Urothelium cell line (cell line): Measurements from ENCODE around the gene CLDN11.

ENCODE experiments used
- DNase-seq: peaks from one replicate; pipeline ENCODE4 v3.0.0; 2011; ENCODE audit warnings: low spot score, mixed read lengths
- FAIRE-seq: peaks from 2 replicates; lab custom pipeline; 2011; peaks lifted over from hg19 to GRCh38; lab: Jason Lieb, UNC

Gene CLDN11

DNA sequence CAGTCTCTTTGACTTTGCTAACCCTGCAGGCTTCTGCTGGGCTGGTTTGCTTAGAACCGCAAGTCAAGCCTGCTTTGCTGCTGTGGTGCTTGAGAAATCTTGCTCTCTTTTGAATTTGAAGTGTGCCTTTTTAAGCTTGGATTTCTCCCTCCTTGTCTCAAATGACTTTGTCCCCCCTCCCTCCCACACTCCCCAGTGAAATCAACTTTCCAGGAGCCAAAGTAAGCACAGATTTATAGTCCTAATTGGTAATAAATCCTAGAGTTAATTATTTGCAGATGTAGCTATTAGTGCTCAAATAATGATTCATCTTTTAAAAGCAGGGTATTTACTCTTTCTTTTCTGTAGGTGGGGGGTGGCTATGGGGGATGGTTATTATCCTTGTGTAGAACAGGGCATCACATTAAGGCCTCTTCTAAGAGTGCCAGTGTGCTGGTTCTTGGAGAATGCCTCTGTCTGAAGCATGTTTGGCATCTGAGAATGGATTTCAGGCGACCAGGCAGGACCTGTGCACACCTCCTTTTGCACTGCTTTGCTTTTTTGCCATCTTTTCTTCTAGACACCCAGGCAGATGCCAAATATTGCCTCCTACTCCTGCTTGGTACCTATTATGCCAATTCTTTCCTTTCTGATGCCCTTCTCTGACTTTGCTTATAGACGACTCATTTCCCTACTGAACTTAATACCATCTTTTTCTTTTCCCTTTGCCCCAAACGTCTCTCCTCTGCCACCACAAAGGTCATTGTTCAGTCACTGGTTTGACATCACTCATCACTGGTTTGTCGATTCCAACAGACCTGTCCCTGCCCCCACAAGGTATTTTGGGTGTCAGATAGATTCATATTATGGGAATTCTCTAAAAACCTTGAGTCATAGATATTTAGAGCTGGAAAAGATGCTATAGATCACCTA, 50.7 kb downstream of the CLDN11 start:
- no peak for FAIRE-seq
- no peak for DNase-seq

DNA sequence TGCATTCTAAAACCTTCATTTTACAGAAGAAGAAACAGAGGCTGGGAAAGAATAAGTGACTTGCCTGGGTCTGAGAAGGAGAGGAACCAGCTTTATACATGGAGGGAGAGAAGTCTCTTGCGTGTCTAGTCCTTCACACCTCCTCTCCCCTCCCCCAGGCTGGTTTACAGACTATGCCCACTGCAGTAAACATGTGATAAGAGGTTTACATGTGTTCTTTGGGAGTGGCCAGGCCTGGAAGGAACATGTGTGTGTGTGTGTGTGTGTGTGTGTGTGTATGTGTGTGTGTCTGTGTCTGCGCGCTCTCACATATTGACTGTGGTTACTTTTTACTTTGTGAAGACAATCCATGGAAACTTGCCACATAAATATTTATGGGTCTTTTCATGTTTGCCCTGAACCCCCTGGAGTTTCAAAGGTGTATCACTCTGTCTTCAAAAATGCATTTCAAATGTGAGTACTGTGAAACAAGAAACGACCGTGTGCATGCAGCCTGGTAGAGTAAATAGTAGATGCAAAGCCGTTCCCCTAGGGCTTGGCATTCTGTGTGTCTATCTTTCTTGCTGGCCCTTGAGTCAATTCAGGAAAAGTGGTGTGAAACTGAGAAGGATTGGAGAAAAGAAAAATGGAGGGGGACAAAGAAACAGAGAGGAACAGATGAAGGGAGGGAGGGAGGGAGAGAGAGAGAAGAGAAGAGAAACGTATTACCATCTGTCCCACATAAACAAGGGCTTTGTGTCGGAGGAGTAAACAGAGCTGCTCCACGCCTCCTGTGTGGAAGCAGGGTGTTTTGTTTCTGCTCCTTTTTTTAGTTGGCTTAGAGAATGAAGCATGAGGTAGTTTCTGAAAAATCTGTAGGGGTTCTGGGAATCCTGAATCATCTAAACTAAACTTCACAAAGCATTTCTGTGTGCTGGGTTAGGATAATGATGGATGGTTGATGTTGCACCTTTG, 51.7 kb downstream of the CLDN11 start:
- DNase-seq: no peak

GRCh38 chr3:170471149-170471548, 52.5 kb downstream of the CLDN11 start:
- FAIRE-seq (no peak), DNase-seq (no peak)

More for the DNA sequence above, 51.7 kb downstream of the CLDN11 start:
- no peak for FAIRE-seq

- FAIRE-seq: no peak
- DNase-seq: no peak
Observed at GRCh38 chr3:170473358-170473757, 54.7 kb downstream of the CLDN11 start.

DNA sequence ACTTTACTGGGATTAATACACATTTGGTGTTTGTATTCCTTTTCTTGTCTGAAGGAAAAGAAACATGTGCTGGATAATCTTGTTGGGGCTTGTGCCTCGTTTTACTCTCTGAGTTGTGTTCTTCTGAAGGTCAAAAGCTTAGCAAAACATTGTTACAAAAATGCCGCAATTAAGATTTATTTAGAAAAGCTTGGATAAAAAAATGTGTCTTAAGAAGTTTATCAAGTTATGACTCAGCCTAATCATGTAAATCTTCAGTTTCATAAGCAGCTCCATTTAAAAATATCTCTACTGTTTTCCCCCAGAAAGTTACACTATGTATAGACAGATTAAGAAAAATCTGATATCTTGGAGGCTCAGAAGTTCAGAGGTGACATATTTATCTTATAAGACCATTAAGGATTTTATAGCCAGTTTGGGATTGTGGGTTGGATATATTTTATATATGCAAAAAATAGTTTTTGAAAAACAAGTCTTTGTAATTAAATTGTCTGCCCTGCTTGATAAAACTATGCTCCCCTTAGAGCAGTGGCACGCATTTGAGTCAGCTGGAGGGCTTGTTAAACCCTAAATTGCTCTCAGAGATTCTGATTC, 56.5 kb downstream of the CLDN11 start:
- FAIRE-seq (no peak), DNase-seq (no peak)

- DNase-seq (no peak), FAIRE-seq (no peak)
Observed at GRCh38 chr3:170476291-170476690, 57.6 kb downstream of the CLDN11 start.

DNA sequence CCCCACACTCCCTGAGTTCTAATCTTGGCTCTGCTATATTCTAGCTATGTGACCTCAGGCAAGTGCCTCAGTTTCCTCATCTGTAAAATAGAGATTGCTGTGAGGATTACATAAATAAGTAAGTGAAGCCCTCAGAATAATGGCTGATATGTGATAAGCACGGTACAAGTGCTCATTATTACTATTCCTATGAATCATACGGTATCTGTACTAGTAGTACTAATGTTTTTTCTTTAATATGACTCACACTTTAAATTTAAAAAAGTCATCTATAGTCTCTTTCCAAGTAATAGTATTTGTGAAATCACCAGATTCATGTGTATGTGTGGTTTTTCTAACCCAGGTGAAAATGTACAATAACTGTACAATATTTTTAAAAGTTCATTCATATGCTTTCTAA, 58.7 kb downstream of the CLDN11 start:
- FAIRE-seq: no peak

GRCh38 chr3:170480111-170480510, 61.4 kb downstream of the CLDN11 start:
- FAIRE-seq (no peak), DNase-seq (no peak)

More for the DNA sequence above, 58.7 kb downstream of the CLDN11 start:
- no peak for DNase-seq

GRCh38 chr3:170482199-170482598, 63.5 kb downstream of the CLDN11 start:
- FAIRE-seq: no peak
- no peak for DNase-seq

GRCh38 chr3:170483485-170484262, 65.0 kb downstream of the CLDN11 start:
- no peak for DNase-seq
- FAIRE-seq: no peak
